HG02678 (cell line): ENCODE measurements around the gene CD83.

ENCODE experiments used
- ATAC-seq: cut with Tn5 transposase; IDR thresholded peaks from one replicate; pipeline ENCODE4 v1.9.1; 2021; ENCODE audit warnings: mild to moderate bottlenecking, moderate library complexity; ENCODE audit not compliant: unreplicated experiment

CD83 gene

DNA sequence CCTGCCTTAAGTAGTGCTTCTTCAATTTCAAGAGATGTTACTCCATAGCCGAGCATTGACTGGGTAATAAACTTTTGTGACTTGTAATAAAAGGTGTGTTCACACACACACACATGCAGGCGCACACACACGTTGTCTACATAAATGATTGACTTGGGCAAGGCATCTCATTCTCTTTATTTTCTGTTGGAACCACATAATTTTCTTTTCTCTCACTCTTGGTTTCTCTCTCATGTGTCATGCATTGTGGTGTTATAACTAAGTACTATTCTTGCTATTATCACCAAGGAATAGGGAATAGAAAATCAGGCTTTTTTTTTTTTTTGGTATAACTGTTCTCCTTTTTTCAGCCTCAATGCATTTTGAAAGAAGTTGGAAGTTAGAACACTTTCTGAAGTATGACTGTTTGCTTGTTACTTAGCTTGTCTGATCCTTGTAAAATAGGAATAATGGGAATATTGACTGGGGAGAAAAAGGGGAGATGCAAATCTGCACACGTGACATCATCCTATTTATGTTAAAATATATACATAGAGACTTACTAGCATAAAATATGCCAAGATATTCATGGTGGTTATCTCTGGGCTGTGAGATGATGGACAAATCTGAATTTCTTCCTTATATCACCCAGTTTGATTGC lies 26.1 kb upstream of the CD83 start:
- ATAC-seq, result no peak

- ATAC-seq, result no peak
Observed at GRCh38 chr6:14092316-14092715, 25.3 kb upstream of the CD83 start.

DNA sequence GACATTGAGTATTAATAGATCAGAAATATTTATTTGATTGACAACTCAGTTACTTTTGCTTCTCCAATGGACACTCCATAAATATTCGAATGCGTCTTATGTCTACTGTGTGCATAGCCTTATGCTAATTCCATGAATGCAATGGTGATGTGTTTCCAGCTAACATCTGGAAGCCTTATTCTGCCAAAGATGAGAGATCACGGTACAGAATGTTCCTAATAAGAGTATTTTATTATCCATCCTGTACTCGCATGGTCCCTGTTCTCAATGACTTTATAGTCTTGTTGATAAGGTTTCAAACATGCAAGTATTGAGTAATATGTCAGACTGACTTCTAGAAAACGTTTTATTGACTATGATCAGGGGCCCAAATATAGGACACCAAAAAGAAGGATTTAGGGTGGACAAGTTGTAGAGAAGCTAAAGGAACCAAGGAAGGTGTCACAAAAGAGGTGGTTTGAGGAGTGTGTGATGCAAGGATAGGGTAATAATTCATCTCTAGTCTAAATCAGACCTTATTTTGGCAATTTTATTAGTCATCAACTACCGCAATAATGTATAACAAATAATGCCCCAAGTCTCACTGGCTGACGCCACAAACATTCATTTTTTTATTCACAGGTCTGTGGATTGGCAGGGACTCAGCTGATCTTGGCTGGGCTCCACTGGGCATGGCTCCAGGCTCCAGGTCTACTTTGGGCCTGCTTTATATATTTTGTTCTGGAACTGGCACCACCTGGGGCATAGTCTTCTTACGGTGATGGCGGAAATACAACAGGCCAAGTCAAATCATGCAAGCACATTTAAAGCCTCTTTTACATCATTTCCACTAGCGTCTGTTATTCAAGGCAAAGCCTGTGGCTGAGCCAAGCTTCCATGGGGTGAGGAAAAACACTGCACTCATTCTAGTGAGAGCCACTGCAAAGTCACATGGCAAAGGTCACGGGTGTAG lies 24.5 kb upstream of the CD83 start:
- no peak for ATAC-seq

DNA sequence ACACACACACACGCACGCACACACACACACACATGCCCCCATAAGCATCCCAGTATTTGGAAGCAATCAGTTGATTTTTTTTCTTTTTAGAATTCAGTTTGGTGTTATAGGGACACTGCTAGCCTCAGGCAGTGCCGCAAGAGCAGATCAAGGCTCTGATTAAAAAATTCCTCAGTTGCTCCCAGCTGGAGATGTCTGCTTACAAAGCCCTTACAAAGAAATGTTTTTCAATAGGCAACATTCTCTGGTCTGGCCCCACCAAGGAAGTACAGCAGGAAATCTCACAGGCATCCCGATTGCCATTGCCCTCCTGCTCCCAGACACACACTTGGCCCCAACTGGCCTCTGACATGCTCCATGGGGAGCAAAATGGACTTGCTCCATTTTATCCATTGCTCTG lies 22.9 kb upstream of the CD83 start:
- no peak for ATAC-seq

DNA sequence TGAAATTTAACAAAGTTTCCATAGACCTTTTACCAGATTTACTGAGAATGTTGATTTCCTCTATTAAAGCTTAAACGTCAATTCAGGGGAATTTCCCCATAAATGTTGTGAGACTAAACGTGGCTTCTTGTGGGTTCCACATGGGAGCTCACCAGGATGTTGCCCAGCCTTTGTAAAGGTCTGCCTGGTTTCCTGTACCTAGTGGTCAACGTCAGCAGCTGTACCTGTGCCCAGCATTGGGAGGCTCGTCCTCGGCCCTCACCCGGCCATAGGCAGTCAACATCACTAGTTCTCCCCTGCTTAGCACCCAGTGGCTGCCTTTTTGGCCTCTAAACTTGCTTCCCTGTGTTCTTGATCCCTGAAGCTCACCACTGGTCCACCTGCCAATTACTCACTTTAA lies 22.1 kb upstream of the CD83 start:
- peak; percentile 48 for ATAC-seq

GRCh38 chr6:14100138-14100537 lies 17.4 kb upstream of the CD83 start:
- ATAC-seq, result no peak

DNA sequence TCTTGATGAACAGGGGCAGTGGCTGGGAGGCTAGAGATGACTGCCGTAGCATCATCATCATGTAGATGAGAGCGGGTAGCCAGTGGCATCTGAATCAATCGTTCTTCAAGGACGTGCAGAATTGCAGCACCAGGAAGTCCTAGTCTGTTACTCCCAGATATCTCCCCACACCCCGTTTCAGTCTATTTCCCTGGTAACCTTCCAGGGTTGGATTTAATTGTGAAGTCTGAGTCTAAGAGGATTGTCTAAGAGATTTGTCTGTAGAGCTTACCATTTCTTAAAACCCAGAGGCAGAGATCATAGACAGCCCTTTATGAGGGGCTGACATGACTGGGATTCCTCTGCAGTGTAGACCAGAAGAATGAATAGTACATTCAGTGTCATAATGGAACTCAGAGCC lies 16.6 kb upstream of the CD83 start:
- no peak for ATAC-seq

GRCh38 chr6:14102383-14102782 lies 15.2 kb upstream of the CD83 start:
- no peak for ATAC-seq

- no peak for ATAC-seq
Observed at GRCh38 chr6:14105547-14105946, 12.0 kb upstream of the CD83 start.

GRCh38 chr6:14107000-14107399 lies 10.6 kb upstream of the CD83 start:
- ATAC-seq, result no peak

DNA sequence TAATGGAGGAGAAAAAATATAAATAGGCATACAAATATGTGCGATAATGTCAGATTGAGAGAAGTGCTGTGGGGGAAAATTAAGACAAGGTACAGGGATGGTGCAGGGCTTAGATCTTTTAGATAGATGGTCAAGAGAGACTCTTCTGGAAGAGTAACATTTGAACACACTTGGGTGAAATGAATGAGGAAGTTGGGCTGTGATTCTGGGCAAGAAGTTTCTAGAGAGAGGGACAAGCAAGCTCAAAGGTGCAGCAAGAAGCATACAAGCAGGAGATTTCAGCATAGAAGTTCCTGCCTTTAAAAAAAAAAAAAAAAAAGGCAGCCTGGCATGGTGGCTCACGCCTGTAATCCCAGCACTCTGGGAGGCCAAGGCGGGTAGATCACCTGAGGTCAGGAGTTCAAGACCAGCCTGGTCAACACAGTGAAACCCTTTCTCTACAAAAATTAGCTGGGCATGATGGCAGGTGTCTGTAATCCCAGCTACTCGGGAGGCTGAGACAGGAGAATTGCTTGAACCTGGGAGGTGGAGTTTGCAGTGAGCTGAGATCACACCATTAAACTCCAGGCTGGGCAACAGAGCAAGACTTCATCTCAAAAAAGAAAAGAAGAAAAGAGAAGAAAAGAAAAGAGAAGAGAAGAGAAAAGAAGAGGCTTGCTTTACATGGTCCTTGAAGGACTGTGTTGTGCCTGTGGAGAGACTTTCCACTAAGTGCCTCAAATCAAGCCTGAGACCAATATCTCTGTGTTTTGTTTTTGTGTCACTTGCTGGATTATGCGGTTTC lies 9.7 kb upstream of the CD83 start:
- no peak for ATAC-seq

DNA sequence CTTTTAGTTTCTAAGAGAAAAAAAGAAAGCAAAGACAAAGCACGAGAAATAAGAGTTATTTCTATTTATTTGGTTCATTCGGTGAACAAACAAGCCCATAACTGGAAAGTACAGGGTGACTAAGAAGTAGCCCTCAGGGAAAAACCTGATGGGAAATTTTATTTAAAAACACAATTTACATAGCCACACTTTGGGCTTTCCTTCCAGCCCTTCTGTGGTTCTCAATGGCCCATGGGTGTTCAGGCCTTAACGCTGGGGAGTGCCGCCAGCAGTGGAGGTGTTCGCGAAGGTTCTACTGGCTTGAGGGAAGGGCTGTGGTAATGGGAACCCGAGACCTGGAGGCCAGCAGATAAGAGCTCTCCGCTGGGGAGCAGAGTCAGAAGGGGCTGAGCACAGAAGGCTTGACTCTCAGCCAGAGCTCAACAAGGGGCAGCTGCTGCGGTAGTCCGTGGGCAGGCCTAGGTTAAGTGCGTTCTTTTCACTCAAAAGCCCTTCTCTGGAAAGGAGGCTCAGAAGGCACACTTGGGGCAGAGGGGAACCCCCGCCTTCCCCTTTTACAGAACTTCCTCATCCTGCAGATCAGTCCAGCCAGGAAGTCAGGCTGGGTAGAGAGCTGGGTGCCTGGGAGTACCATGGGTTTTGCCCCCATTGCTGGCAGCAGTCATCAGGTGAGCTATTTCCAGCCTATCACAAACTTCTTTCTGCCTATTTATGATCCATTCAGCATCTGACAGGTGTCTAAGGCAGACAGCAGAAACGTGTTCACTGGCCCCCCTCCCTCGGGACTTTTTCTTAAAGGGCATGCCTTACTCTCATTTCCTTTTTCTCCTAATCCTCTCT lies 8.8 kb upstream of the CD83 start:
- peak; percentile 65 for ATAC-seq

- ATAC-seq, result peak; percentile 5
Observed at GRCh38 chr6:14109411-14109826, 8.2 kb upstream of the CD83 start.

DNA sequence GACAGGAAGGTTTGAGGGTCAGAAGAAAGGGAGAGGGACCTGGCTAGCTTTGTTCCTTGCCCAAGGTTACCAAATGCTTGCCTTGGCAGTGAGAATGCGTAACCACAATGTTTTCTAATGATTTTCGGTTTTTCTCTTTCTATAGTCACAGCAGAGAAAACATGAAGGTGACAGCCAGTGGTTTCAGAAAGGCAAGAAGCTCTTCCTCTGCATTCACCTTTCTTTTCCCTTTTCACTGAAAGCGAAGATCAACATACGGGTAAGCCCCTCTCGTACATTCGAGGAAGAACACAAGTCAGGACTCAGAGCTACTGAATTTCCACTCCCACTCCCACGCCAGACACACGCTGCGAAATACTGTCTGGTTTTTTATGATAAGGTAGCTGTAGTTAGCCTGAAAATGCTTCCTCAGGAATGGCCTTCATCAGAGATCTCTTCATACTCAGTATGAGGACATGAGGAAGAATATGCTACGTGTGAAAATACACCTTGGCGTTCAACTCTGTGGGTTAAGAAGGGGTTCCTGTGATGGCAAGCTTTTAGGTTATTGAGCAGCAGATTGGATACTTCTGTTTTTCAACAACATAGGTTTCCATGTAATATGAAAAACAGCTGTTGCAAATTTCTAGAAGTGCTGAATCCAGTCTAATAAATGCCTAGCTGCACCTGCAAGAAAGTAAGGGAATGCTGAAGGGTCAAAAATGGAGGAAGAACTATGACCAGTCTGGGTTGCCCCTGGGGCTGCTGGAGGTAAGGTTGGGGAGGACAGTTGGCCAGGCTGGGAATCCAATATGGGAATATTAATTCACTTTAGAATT lies 7.4 kb upstream of the CD83 start:
- ATAC-seq, result peak; percentile 49

DNA sequence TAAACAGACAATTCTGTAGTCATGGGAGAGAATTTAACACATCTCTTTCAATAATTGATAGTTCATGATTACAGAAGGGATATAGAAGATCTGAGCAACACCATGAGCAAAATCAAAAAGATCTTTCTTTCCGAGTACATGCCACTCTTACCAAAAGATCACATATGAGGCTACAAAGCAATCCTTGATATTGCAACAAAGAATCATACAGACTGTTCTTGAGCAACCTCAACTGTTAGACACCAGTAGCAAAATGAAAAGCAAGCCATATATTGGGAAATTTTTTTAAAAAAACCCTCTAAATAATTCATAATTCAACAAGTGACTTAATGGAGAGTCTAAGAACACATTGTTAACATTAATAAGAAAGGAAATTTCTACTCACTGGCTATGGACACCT lies 3.6 kb upstream of the CD83 start:
- no peak for ATAC-seq

DNA sequence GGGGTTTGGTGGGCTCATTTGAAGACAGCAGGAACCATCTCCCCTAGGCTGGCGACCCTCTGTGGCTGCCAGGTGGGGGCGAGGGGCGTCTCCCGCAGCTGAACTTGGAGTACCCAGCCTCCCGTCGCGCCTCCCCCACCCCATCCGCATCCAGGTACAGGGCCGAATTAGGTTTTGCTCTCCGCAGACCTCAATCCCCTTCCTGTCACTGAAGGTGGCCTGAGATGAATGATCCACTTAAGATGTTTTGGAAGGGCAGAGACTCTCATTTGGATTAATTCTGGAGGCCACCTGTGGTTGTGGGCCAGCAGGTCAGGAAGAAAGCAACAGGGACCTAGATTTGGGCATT lies 493 bp downstream of the CD83 start:
- no peak for ATAC-seq

GRCh38 chr6:14118446-14118845 lies 874 bp downstream of the CD83 start:
- no peak for ATAC-seq

DNA sequence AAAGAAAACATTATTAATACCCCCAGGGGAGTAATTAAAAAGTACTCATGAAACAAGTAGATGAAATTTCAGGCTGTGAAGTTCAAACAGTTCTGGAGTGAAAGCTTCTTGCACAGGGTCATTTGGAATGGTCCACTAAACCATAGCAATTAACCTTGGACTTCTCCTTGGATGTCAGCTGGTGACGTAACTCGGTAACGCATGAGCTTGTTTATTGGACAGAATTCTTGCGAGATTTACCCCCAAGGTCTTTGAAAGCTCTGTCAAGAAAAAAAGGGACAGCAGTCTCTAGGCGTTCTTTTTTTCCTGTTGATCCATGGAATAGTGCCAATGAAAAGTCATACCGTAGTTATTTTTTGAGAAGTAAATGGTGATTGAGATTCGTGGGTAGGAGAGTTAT lies 2.2 kb downstream of the CD83 start:
- ATAC-seq, result no peak

- ATAC-seq, result no peak
Observed at GRCh38 chr6:14120546-14120945, 3.0 kb downstream of the CD83 start.

DNA sequence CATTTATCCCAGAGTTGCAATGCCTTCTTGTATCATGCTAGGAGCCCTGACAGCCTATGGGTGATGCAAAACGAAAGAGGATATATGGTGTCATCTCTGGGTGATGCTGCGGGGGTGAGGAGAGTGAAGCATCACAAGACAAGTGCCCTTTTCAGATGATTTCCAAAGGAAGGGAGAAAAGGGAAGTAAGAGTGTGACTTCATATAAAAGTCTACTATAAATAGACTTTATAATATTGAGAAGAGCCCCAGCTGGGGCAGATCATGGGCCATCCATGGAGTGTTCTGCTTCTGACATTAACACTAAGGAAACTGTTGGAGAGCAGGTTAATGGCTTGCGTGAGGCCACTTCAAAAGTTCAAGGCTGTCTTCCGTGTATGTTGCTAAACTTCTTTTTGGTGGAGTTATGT lies 4.4 kb downstream of the CD83 start:
- peak; percentile 62 for ATAC-seq
